Uterus (tissue), 4 donors: Measurements from ENCODE around the gene SHOX. TPM values are rescaled to one million over a fixed set of nuclear protein-coding genes. Genes with fewer than 3 reads are reported as not detected.
"Not testable (repeated sequence)": the region's sequence is repeated elsewhere in the genome, so short reads cannot be mapped to it uniquely, and the experiment has no call there.

Source experiments
- DNase-seq, 2 donors: peaks; one replicate each; pipeline ENCODE4 v3.0.0-alpha.2; 2019 to 2020
- H3K27ac ChIP-seq, 2 donors: fragments of 200-600 bp; sonication (generic); 1 replicate in 1 of 2; 2 replicates in 1 of 2; pipeline ENCODE4 v1.5.1; 2016 to 2018
- H3K27me3 ChIP-seq, 2 donors: fragments of 200-600 bp; sonication (generic); one replicate each; pipeline ENCODE4 v1.5.1; 2018 to 2019; ENCODE audit warnings: control low read depth in 1 of 2
- H3K36me3 ChIP-seq, 2 donors: fragments of 200-600 bp; sonication (generic); one replicate each; pipeline ENCODE4 v1.5.1; 2019; ENCODE audit warnings: control low read depth in 1 of 2
- H3K4me1 ChIP-seq, 2 donors: fragments of 200-600 bp; sonication (generic); one replicate each; pipeline ENCODE4 v1.5.1; 2018 to 2019; ENCODE audit warnings: control low read depth in 1 of 2
- H3K4me3 ChIP-seq, 2 donors: fragments of 200-600 bp; sonication (generic); 1 replicate in 1 of 2; 2 replicates in 1 of 2; pipeline ENCODE4 v1.5.1; 2018 to 2019; ENCODE audit warnings: mild to moderate bottlenecking in 1 of 2
- H3K9me3 ChIP-seq, 2 donors: fragments of 200-600 bp; sonication (generic); one replicate each; pipeline ENCODE4 v1.5.1; 2019; ENCODE audit warnings: control low read depth in 1 of 2
- CTCF ChIP-seq, 4 experiments: fragments of 200-600 bp in 2 of 4; fragments of 450-650 bp in 2 of 4; sonication (generic) in 2 of 4; IDR thresholded peaks; one replicate each; pipeline ENCODE4 v1.5.1; 2016 to 2019; ENCODE audit warnings: antibody characterized with exemption in 4 of 4, mild to moderate bottlenecking in 2 of 4, moderate library complexity in 1 of 4
- POLR2A ChIP-seq, 2 donors: fragments of 450-650 bp; IDR thresholded peaks; one replicate each; pipeline ENCODE4 v1.6.1; 2016; ENCODE audit warnings: antibody characterized with exemption in 2 of 2, mild to moderate bottlenecking in 1 of 2, moderate library complexity in 1 of 2
- intact Hi-C: fragments of 100-400 bp; cut with DNase I; formaldehyde crosslinking; loops from one replicate; pipeline ENCODE4 v1.15.1; 2023; ENCODE audit warnings: low total_unique reads
- total RNA-seq, 4 donors: library from RNA; depleted of rRNA in 3 of 4; stranded (reverse); fragments of >200 nt in 3 of 4; gene quantifications; one replicate each; pipeline versions ENCODE4 v1.1.0 to v1.2.4, GENCODE V29; 2014 to 2023
- donor health status: DM: yes; HTN: yes; CAD: no.

The SHOX gene
- total RNA-seq, 4 donors from 2014 or later = not detected

- no peaks in the 10 kb centered on the region for H3K36me3 ChIP-seq
- no peaks in the 10 kb centered on the region for H3K9me3 ChIP-seq
- intact Hi-C loops = no loop called here
- no peak for TF ChIP-seq POLR2A (IDR thresholded peaks at IDR 0.05)
- no peak for TF ChIP-seq CTCF (IDR thresholded peaks at IDR 0.05)
- no peak for DNase-seq
- H3K4me3 ChIP-seq = no peak overlapping the region
- no peaks in the 10 kb centered on the region for H3K4me1 ChIP-seq
- no peak overlapping the region for H3K27ac ChIP-seq
- H3K27me3 ChIP-seq = no peaks in the 10 kb centered on the region
Observed at GRCh38 chrX:625137-625691, 5.4 kb upstream of the SHOX start.

- DNase-seq, intact Hi-C loops, H3K36me3 ChIP-seq, H3K4me1 ChIP-seq, H3K27me3 ChIP-seq, H3K9me3 ChIP-seq, H3K27ac ChIP-seq, H3K4me3 ChIP-seq: not testable (repeated sequence)
Observed at GRCh38 chrX:626047-626446, 4.5 kb upstream of the SHOX start.

GRCh38 chrX:626745-627509, 3.7 kb upstream of the SHOX start:
- Histone ChIP-seq H3K27ac (no peak overlapping the region), H3K27me3 (peaks cover 0 to 4% of the 10 kb centered on the region in 2 donors), H3K36me3 (no peaks in the 10 kb centered on the region), H3K4me1 (no peaks in the 10 kb centered on the region), H3K9me3 (no peaks in the 10 kb centered on the region), H3K4me3 (no peak overlapping the region)
- TF ChIP-seq CTCF (IDR thresholded peaks at IDR 0.05) (no peak), POLR2A (IDR thresholded peaks at IDR 0.05) (no peak)
- intact Hi-C loops = no loop called here
- DNase-seq = no peak

GRCh38 chrX:627510-627981, 3.0 kb upstream of the SHOX start:
- H3K4me3 ChIP-seq = no peak overlapping the region
- no peaks in the 10 kb centered on the region for H3K9me3 ChIP-seq
- intact Hi-C loops = no loop called here
- TF ChIP-seq POLR2A (IDR thresholded peaks at IDR 0.05) (no peak), CTCF (IDR thresholded peaks at IDR 0.05) (no peak)
- DNase-seq = no peak
- no peaks in the 10 kb centered on the region for H3K36me3 ChIP-seq
- no peaks in the 10 kb centered on the region for H3K4me1 ChIP-seq
- H3K27me3 ChIP-seq = peaks cover 0 to 4% of the 10 kb centered on the region in 2 donors
- no peak overlapping the region for H3K27ac ChIP-seq

GRCh38 chrX:627995-628394, 2.6 kb upstream of the SHOX start:
- no peaks in the 10 kb centered on the region for H3K36me3 ChIP-seq
- no peak overlapping the region for H3K4me3 ChIP-seq
- intact Hi-C loops = no loop called here
- H3K27me3 ChIP-seq = peaks cover 0 to 4% of the 10 kb centered on the region in 2 donors
- no peaks in the 10 kb centered on the region for H3K4me1 ChIP-seq
- H3K27ac ChIP-seq = no peak overlapping the region
- no peak for DNase-seq
- no peaks in the 10 kb centered on the region for H3K9me3 ChIP-seq
- TF ChIP-seq CTCF (IDR thresholded peaks at IDR 0.05) (no peak), POLR2A (IDR thresholded peaks at IDR 0.05) (no peak)
